Measurements from ENCODE around the gene CTU2.

- TF ChIP-seq USF2 (CRISPR knock-in tag; IDR thresholded peaks at IDR 0.05), result no peak
- no peak for TF ChIP-seq JUN (CRISPR knock-in tag; IDR thresholded peaks at IDR 0.05)
- no peak for TF ChIP-seq CTCF (IDR thresholded peaks at IDR 0.05)
- no peak for TF ChIP-seq CREM (CRISPR knock-in tag; IDR thresholded peaks at IDR 0.05)
- no peak for TF ChIP-seq ESRRA (CRISPR knock-in tag; IDR thresholded peaks at IDR 0.05; ENCODE audit: borderline replicate concordance)
- no peak for TF ChIP-seq ARID4B (CRISPR knock-in tag; IDR thresholded peaks at IDR 0.05; ENCODE audit: borderline replicate concordance)
- TF ChIP-seq ZNF232 (CRISPR knock-in tag; IDR thresholded peaks at IDR 0.05), result no peak
These were observed 33.1 kb downstream of the CTU2 start for GRCh38 chr16:88739139-88739976.
